Measurements from ENCODE around the gene NDUFS4.
A peak's percentile ranks its signal among the peaks of the same experiment; 100 is the strongest.
"Not testable (repeated sequence)": the region's sequence is repeated elsewhere in the genome, so short reads cannot be mapped to it uniquely, and the experiment has no call there.

Gene NDUFS4

DNA sequence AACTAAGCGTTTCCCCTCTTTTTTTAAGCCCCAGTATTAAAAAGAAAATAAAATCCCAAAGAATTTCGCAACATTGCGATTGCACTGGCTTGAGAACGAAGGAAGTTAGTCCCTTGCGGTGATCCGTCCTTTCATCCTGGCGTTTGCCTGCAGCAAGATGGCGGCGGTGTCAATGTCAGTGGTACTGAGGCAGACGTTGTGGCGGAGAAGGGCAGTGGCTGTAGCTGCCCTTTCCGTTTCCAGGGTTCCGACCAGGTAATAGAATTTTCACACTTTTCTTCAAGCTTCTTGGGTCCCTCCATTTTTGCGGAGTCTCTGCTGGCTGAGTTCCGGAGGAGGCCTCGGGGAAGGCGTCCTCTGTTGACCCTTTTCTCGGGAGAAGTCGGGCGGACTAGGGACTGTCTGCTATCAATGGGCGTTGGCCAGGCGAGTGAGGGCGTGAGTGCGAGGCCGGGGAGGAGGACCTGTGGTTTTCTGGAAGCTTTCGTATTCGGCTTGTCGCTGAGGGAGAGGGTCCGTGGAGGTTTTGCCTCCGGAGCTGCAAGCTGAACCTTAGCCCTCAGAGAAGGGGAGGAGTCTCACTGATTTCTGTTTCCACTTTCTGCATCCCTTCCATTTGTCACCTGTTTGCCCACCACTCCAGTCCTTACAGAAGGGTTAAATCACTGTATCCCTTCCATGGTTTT is at the start of gene NDUFS4:
NDUFS4 (plus strand) TSS at position 134 of the 686 bp plus-strand sequence; CDS start at position 158, 24 bp downstream.
- peak; percentile 78 for DNase-seq

DNA sequence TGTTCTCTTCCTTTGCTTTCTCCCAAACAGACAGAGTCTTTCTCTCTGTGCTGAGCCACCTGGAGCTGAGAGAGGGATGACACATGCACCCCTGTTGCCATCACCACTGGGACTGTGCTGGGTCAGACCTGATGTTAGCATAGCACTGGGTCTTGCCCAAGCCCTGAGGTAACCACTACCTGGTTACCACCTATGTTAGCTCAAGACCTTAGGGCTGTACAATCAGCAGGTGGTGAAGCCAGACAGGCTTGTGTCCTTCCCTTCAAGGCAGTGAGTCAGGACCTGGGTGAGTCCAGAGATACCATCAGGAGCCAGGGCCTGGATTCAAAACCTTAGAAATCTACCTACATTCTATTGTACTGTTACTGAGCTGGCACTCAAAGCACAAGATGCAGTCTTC is 47.9 kb upstream of the NDUFS4 start:
- no peak for DNase-seq

DNA sequence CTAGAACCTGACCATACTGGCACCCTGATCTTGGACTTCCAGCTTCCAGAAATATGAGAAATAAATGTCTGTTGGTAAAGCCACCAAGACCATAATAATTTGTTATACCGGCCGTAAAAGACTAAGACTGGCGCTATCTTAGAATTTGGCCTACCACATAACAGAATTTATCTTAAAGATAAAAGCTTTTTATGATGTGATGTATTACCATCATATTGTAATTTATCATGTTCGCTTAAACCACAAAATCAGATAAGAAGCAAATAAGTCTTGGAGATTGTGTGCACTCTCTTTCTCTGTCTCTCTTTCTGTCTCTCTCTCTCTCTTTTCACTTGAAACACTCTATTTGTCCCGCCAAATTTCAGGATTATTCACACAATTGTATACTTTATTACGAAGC is 44.5 kb upstream of the NDUFS4 start:
- no peak for DNase-seq

DNA sequence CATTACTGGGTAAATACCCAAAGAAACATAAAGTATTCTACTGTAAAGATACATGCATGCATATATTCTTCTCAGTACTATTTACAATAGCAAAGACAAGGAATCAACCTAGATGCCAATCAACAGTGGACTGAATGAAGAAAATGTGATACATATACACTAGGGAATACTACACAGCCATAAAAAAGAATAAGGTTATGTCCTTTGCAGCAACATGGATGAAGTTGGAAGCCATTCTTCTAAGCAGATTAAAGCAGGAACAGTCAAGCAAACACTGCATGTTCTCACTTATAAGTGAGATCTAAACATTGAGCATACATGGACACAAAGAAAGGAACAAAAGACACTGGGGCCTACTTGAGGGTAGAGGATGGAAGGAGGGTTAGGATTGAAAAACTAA is 39.6 kb upstream of the NDUFS4 start:
- DNase-seq, result no peak

DNA sequence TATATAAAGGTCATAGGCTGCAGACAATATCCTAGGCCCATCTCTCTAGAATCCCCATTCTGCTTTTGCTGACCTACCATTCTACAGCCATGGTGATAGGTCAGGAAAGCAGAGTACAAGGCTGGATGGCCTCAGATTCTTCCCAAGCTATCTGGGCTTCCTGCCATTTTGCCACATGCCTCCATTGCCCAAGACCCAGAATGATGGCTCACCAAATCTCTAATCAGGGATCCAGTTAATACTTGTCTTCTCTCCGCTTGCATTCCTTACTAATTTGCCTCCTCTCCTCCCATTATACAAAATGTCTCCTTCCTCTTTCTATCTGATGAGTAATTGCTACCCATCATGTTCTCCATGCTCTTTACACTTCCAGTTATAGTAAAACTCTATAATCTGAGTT is 22.7 kb upstream of the NDUFS4 start:
- DNase-seq, result no peak

DNA sequence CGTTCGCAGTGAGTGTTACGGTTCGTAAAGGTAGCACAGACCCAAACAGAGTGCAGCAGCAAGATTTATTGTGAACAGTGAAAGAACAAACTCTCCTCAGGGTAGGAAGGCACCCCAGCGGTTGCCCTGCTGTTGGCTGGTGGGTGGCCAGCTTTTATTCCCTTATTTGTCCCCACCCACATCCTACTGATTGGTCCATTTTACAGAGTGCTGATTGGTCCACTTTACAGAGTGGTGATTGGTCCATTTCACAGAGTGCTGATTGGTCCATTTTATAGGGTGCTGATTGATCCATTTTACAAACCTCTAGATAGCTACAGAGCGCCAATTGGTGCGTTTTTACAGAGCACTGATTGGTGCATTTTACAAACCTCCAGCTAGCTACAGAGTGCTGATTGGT is 19.7 kb upstream of the NDUFS4 start:
- DNase-seq, result not testable (repeated sequence)

DNA sequence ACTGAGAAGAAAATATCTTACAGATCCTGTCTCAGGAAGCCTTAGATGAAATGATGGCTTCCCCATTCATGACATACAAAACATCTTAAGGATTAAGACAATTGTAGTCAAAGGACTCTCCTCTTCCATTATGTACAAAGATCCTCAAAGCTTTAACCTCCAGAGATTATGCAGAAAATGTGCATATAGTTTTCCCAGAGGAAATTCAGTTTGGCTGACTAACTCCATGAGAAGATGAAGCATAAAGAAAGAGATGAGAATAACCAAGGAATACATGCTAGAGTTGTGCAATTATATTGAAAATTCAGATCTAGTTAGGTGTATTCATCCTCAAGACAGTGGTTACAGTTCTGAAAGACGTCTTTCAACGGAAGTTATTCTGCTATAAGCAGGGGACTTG is 18.6 kb upstream of the NDUFS4 start:
- DNase-seq, result no peak

DNA sequence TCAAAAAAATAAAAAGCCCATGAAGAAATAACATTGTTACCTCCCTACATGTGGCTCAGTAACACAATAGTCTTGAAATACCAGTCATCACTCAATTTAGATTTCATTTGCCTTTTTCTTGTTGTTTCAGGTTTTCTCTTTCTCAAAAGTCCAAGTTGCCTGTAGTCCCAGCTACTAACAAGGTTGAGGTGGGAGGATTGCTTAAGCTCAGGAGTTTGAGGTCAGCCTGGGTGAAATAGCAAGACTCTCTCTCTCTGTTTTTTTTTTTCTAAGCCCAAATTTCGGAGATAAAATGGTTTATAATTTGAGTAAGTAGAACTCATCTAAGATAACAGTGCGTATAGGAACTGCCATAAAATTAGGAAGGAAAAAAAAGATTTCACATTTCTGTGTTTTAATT is 17.5 kb upstream of the NDUFS4 start:
- DNase-seq, result no peak

DNA sequence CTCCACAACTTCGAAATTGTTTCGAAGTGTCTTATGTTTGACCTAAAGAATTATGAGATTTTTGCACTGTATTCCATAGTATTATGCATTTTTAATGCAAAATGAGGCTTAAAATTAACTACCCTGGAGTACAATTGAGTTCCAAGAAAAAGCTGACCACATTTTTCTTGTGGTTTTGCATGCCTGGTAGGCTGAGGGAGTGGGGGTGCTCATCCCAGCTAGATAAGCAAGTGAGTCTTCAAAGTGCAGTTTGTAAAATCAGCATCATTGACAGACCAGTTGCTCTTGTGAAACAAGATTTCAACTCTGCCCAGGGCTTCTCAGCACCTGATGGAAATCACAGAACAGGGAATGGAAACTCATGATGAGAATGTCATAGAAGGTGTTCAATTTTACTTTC is 17.0 kb upstream of the NDUFS4 start:
- no peak for DNase-seq

DNA sequence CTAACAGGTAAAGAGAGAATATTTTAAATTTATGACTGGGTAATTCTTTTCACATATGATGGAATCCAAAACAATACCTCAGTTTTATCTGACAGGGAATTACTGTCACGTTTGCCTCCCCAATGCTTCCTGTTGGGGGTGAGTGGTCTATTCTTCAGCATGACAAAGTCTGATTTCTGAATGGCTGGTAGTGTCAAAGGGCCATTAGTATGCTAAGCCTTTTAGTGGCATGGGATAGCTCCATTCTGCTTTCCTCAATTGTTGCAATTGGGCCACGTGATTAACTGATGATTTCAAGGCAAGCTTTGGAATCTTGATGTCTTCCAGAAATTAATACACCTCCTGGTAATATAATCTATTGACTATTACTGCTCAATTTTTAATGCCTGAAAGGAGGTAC is 14.7 kb upstream of the NDUFS4 start:
- DNase-seq, result no peak

DNA sequence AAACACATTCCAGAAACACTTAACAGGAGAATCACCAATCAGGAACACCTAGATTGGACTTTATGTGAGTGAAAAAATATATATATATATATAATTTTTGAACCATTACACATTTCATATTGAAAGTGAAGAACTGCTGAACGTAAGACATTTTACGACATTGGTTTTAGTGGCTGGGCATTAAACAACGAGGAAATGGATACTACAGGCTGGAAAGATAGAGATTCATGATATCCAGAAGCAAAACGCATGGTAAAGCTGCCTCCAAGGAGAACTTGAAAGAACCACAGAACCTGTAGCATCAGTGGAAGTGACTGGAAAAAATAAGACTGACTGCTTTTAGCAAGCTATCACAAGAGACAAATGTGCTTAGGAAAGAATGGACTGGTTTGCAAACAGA is 13.2 kb upstream of the NDUFS4 start:
- DNase-seq, result no peak

DNA sequence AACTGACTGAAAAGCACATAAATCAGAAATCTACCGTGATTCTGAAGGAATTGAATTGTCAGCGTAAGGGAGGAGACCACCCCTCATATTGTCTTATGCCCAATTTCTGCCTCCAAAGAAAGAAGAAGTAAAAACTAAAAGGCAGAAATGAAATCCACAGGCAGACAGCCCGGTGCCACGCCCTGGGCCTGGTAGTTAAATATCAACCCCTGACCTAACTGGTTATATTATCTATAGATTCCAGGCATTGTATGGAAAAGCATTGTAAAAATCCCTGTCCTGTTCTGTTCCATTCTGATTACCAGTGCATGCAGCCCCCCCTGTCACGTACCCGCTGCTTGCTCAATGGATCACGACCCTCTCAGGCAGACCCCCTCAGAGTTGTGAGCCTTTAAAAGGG is 11.9 kb upstream of the NDUFS4 start:
- not testable (repeated sequence) for DNase-seq

DNA sequence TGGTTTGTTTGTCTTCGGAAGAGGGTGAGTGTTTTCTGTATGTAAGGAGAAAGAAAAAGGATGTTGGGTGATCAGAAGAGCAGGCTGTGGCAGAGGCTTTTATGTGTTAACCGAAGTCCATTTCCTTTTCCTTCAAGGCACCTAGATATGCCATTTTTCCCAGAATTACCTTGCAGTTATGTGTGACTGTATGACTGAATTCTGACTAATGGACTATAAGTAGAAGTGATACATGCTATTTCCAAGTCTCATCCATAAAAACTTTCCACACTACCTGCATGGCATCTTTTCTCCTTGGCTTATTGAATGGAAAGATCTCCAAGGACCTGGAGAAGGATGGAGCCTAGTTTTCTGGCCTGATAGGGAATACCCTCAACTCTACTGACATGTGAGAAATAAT is 10.6 kb upstream of the NDUFS4 start:
- no peak for DNase-seq

DNA sequence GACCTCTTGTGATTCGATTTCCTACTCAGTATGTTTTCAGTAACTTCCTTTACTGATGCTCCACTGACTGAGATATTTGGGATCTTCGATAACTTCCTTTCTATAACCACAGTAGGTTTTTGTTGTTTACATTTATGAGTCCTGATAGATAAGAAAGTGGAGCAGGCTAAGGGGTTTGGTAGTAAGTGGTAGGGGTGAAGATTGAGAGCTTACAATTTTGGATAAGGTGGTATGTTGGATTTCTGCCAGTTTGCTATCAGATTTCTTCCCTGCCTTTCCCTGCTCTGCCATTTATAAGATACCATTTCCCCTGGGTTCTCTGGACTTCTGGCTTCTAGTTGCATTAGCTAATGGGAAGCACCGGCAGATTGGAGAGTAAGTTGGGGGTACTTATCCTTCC is 7.9 kb upstream of the NDUFS4 start:
- DNase-seq, result no peak

DNA sequence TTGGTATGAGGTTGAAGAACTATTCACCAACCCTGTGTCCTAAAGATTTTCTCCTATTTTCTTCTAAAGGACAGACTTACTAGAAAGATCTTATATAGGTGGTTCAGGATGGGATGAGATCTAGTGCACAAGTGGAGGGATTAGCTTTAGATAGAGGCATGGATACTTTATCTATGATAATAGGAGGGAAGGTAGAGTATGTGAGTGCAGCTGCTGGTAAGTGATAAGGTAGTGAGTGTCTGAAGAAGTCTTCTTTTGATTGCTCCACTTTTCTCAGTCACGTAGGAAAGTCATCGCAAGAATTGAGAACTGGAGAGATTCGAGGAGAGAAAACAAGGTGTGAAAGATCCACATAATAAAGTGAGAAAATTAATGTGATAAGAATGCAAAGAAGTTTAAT is 6.0 kb upstream of the NDUFS4 start:
- no peak for DNase-seq

DNA sequence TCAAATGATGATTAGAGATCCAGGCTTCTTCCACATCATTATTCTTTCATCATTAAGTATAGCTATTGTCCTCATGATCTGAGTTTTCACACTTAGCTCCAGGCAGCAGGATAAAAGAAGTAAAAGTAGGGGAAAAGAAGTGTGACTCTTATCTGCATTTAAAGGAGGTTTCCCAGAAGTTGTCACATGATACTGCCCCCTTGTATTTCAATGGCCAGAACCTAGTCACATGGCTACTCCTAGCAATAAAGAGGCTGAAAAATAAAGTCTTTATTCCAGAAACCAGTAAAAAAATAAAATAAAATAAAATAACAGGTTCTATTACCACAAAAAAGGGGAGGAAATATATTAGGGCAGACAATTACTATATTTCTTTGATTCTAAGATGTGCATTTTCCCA is 5.3 kb upstream of the NDUFS4 start:
- no peak for DNase-seq

DNA sequence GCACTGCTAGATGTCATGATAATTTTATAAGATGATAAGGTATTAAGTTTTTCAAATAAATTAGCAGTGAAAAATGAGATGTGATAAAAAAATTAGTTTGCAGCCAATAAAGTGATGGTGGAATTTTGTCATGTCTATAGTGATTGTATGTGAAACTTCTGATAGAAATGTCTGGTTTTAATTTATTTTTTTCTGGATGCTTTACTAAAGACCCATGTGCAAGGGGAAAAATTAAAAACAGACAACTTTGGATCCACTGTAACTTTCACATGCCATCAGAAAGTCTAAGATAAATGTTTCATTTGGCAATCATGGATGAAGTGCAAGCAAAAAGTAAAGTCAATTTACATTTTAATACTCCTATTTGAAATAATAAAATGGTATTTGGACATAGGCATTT is 4.4 kb upstream of the NDUFS4 start:
- DNase-seq, result no peak

DNA sequence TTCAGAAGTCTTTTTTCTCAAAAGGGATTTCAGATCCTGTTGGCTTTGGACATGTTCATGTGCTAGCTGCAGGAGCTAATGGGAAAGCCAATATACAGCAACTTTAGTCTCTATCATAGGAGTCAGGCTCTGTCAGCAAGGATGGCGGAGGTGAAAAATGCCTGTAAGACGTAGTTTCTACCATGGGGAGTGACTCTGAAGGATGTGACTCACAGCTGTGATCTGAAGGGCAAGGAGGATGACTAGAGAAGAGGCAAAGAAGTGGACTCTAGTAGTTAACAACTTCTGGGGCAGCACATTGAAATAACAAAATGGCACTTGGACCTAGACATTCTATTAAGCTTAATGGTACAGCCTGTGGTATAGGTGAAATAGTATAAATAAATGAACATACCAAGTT is 3.1 kb upstream of the NDUFS4 start:
- no peak for DNase-seq

DNA sequence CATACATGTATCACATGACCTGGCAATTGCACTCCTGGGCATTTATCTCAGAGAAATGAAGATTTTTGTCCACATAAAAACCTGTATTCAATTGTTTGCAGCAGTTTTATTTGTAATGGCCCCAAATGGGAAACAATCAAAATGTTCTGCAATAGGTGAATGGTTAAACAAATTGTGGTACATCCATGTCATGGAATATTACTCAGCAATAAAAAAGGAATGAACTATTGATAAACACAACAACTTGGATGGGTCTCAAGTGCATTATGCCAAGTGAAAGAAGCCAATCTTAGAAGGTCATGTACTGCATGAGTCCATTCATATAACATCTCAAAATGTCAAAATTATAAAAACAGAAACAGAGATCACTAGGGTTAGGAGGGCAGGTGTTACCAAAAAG is 1.5 kb upstream of the NDUFS4 start:
- no peak for DNase-seq

DNA sequence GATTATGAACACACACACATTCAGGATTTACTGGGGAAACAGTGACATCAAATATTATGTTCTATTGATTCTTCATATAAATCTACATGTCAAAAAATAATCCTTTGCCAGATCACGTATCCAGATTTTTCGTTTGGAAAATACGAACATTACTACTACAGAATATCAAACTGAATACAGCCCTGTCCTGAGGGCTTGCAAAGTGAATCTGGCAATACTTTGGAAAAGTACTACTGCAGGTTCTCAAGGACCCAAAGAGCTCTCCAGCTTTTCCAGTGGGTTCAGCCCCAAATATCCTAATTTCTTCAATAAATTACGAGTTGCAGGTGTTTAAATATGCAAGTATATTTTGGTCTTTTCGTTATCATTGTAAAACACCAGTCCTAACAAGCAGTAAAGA is 411 bp upstream of the NDUFS4 start:
- no peak for DNase-seq

DNA sequence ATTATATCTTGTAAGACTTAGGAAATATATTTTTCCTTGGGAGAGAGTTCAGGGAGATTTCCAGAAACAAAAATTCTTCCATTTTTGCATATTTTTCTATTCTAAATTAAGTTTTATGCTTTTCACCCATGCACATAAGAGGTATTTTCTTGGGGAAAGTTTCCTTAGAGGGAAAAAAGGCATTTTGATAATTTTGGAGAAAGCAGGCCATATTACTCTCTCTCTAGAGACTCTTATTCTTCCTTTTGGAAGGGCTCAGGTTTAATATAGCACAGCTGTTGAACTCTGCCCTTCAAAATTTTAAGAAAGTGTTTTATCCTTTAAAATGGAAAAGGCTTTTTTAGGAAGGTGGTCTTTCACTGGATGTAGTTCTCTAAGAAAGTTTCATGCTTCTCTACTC is 8.0 kb downstream of the NDUFS4 start:
- no peak for DNase-seq

DNA sequence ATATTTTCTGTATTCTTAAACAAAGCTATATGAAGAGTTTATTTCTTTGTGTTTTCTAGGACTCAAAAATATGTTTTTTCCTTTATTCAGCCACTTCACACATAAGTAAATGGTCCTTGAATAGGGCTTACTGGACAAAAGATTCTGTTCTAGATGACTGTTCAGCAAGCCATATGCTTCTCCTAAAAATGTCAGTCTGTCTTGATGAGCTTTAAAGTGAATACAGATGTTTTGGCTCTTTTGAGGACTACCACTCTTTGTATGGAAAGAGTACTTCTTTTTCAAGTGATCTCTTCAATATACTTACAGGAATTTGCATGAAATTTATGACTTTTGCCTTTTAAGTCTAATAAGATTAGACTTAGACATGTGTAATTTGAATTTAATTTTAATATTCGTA is 8.4 kb downstream of the NDUFS4 start:
- DNase-seq, result no peak

DNA sequence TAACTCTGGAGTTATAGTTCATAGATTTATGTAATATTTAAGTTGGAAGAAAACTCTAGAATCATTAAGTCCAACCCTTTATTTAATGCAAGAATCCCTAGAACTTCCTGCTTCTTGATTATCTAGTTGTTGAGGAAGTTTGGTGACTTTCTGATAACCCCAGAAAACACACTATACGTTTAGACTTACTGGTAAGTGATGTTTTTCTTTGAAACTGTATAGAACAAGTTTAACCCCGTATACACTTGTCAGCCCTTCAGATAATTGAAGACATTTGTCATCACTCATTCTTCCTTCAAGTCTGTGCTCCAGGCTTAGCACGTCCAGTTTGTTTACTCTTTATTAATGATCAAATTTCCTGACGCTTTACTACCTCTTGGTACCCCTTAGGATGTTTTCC is 9.0 kb downstream of the NDUFS4 start:
- no peak for DNase-seq

DNA sequence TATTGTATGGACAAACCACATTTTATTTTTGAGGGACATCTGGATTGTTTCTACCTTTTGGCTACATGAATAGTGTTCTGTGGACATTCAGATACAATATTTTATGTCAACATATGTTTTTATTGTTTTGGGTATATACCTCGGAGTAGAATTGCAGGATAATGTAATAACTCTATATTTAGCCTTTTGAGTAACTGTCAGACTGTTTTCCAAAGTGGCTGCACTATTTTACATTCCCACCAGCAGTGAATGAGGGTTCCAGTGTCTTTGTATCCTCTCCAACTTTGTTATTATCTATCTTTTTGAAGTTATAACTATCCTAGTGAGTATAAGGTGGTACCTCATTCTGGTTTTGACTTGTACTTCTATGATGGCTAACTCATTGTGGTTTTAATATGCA is 11.0 kb downstream of the NDUFS4 start:
- no peak for DNase-seq

DNA sequence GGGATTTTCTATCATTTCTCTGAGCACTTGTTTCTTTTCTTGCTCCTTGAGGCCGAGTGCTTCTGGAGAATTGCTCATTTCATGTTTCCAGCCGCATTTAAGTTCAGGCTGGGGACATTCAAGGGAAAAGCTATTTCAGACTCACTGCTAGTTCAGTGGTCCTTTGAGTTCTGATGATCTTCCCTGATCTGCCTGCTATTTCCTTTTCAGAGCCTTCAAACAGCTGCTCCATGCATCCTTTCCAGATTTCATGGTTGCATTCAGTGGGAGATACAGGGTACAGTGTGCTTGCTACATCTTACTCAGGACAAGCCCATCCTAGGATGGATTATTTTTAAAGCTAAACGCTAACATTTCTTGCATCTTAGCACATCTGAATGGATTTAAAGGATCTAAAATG is 14.7 kb downstream of the NDUFS4 start:
- no peak for DNase-seq

DNA sequence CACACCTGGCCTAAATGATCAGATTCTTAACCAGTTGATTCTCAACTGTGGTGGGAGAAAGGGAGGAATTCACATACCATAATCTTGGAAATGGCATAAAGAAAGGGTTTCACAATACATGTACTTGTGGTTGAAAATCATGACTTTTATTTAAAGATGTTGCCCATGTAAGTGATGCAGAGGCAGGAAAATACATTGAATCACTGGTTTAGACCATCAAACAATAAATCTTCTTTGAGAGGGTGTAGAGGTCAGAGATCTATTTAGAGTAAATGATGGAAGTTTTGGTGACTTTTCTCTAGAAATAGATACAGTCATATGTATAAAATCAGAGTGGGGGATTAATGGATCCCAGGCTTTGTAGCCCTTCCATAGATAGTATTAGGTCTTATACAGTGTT is 15.4 kb downstream of the NDUFS4 start:
- DNase-seq, result no peak

Data from NCI-H1436 (cell line).